Ovary (tissue), 3 donors: ENCODE results near the gene TGM2.

Experiments used
- EP300 ChIP-seq: sonication (generic); formaldehyde crosslinking; IDR thresholded peaks from one replicate; pipeline ENCODE4 v1.6.1; 2017; ENCODE audit warnings: antibody characterized with exemption
- TF ChIP-seq, protein P1 (sequence below), 3 donors: fragments of 450-650 bp in 2 of 3; fragments of 200-600 bp in 1 of 3; IDR thresholded peaks; one replicate each; pipeline versions ENCODE4 v1.5.1 to v1.8.0; 2016 to 2022; ENCODE audit warnings: antibody characterized with exemption in 3 of 3, mild to moderate bottlenecking in 1 of 3
- donor health status: DM: no; HTN: no; CAD: no.

DNA sequence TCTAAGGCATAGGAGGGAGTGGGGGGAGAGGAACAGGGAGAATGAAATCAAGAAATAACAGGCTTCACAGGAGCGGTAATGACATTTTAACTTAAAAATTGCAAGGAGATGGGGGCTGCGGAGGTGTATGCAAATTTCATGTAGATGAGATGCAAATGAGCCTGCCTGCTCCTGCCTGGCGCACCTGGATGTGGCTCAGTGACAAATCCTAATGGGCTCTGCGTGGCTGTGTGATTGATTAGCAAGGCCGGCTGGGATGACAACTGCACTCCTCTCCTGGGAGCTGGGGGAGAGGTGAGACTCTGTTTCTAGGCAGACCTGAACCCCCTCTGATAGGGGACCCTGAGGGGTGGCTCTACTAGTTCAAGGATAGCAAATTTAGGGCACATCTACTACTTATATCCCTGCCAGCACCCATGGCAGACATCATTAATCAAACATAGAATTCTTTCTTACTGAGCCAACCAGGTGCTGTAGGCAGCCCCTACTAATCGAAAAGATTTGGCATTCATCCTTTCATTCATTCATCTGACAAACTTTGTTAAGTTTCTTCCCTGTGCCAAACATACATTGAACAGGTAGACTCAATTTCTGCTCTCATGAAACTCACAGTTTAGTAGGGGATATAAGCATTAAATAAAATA is 38.4 kb upstream of the TGM2 start:
- TF ChIP-seq, protein P1, sequence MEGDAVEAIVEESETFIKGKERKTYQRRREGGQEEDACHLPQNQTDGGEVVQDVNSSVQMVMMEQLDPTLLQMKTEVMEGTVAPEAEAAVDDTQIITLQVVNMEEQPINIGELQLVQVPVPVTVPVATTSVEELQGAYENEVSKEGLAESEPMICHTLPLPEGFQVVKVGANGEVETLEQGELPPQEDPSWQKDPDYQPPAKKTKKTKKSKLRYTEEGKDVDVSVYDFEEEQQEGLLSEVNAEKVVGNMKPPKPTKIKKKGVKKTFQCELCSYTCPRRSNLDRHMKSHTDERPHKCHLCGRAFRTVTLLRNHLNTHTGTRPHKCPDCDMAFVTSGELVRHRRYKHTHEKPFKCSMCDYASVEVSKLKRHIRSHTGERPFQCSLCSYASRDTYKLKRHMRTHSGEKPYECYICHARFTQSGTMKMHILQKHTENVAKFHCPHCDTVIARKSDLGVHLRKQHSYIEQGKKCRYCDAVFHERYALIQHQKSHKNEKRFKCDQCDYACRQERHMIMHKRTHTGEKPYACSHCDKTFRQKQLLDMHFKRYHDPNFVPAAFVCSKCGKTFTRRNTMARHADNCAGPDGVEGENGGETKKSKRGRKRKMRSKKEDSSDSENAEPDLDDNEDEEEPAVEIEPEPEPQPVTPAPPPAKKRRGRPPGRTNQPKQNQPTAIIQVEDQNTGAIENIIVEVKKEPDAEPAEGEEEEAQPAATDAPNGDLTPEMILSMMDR (IDR thresholded peaks at IDR 0.05): no peak
- TF ChIP-seq EP300: no peak
